GM12891 (cell line): ENCODE measurements around the gene SPRING1.

Source experiments
- DNase-seq: peaks from one replicate; pipeline ENCODE4 v3.0.0; 2011; ENCODE audit warnings: low spot score; ENCODE audit not compliant: insufficient read length
- FAIRE-seq: peaks from 2 replicates; lab custom pipeline; 2011; peaks lifted over from hg19 to GRCh38; lab: Jason Lieb, UNC
- PAX5 ChIP-seq: IDR thresholded peaks from 2 replicates; pipeline ENCODE4 v1.6.1; 2011; ENCODE audit warnings: low read length, moderate library complexity, mild to moderate bottlenecking; ENCODE audit not compliant: insufficient read depth, severe bottlenecking
- POLR2A ChIP-seq: IDR thresholded peaks from 2 replicates; pipeline ENCODE4 v1.6.1; 2011; ENCODE audit warnings: low read depth, low read length, control low read depth
- POLR2AphosphoS5 ChIP-seq: IDR thresholded peaks from 2 replicates; pipeline ENCODE4 v1.6.1; 2011; ENCODE audit warnings: low read depth, low read length, control low read depth
- POU2F2 ChIP-seq: IDR thresholded peaks from 2 replicates; pipeline ENCODE4 v1.6.1; 2011; ENCODE audit warnings: low read depth, mild to moderate bottlenecking, control low read depth, low read length, moderate library complexity
- SPI1 ChIP-seq: IDR thresholded peaks from 2 replicates; pipeline ENCODE4 v1.6.1; 2011; ENCODE audit warnings: low read depth, low read length, control low read depth
- TAF1 ChIP-seq: IDR thresholded peaks from 2 replicates; pipeline ENCODE4 v1.6.1; 2011; ENCODE audit warnings: low read depth, low read length, control low read depth

Gene SPRING1

GRCh38 chr12:116719731-116720528 is 17.9 kb downstream of the SPRING1 start:
- FAIRE-seq: no peak
- TF ChIP-seq SPI1 (no peak), PAX5 (no peak), TAF1 (no peak), POLR2A (no peak)
- no peak for DNase-seq

GRCh38 chr12:116718655-116719454 is 19.0 kb downstream of the SPRING1 start:
- no peak for TF ChIP-seq TAF1
- no peak for TF ChIP-seq SPI1
- TF ChIP-seq POU2F2: no peak
- no peak for TF ChIP-seq POLR2AphosphoS5
- no peak for TF ChIP-seq POLR2A
- no peak for TF ChIP-seq PAX5
- no peak for DNase-seq
- FAIRE-seq: no peak

GRCh38 chr12:116717466-116718437 is 20.1 kb downstream of the SPRING1 start:
- DNase-seq (no peak), FAIRE-seq (no peak)
- TF ChIP-seq POLR2A (no peak), SPI1 (no peak), TAF1 (no peak), POU2F2 (no peak), POLR2AphosphoS5 (no peak), PAX5 (no peak)

GRCh38 chr12:116714175-116714574 is 23.7 kb downstream of the SPRING1 start:
- no peak for TF ChIP-seq TAF1
- DNase-seq (no peak), FAIRE-seq (no peak)

- DNase-seq (no peak), FAIRE-seq (no peak)
- TF ChIP-seq TAF1: no peak
- no peak for TF ChIP-seq POLR2AphosphoS5
- TF ChIP-seq POLR2A: no peak
- no peak for TF ChIP-seq POU2F2
- TF ChIP-seq PAX5: no peak
- no peak for TF ChIP-seq SPI1
These were observed 24.3 kb downstream of the SPRING1 start for GRCh38 chr12:116713527-116713926.

GRCh38 chr12:116712458-116713303 is 25.2 kb downstream of the SPRING1 start:
- DNase-seq (no peak), FAIRE-seq (no peak)
- TF ChIP-seq SPI1 (no peak), POU2F2 (no peak), POLR2AphosphoS5 (no peak), PAX5 (no peak), TAF1 (no peak), POLR2A (no peak)

GRCh38 chr12:116710370-116711150 is 27.3 kb downstream of the SPRING1 start:
- DNase-seq (no peak), FAIRE-seq (no peak)
- TF ChIP-seq POU2F2 (no peak), POLR2A (no peak), TAF1 (no peak), POLR2AphosphoS5 (no peak), PAX5 (no peak), SPI1 (no peak)

GRCh38 chr12:116709768-116710167 is 28.1 kb downstream of the SPRING1 start:
- FAIRE-seq (no peak), DNase-seq (no peak)
- no peak for TF ChIP-seq POLR2A
- TF ChIP-seq SPI1: no peak
- TF ChIP-seq PAX5: no peak
- TF ChIP-seq TAF1: no peak
- no peak for TF ChIP-seq POU2F2
- TF ChIP-seq POLR2AphosphoS5: no peak
